Measurements from ENCODE around the gene OSBPL7. TPM values are rescaled to one million over a fixed set of nuclear protein-coding genes. Genes with fewer than 3 reads are reported as not detected.

Gene OSBPL7
- total and polyA plus RNA-seq, 2 of the 13 experiments (the other 11 are each of a cell fraction or from before 2014, with no cell fraction given) = 4.7 to 6.6 TPM

GRCh38 chr17:47850692-47851573, 29.3 kb upstream of the OSBPL7 start, which contains the start of gene SP6 (continued):
- TF ChIP-seq ZNF850 (CRISPR knock-in tag; conservative IDR thresholded peaks at IDR 0.05) (peak; percentile 79; the same call in 1 of the 2 replicates), ZNF136 (CRISPR knock-in tag; IDR thresholded peaks at IDR 0.05; ENCODE audit: low read depth) (no peak), GABPB1 (CRISPR knock-in tag; IDR thresholded peaks at IDR 0.05) (peak; percentile 83), HOXD1 (CRISPR knock-in tag; IDR thresholded peaks at IDR 0.05) (peak; percentile 18; the same call in 1 of the 2 replicates), DR1 (CRISPR knock-in tag; IDR thresholded peaks at IDR 0.05) (peak; percentile 74), ZNF777 (CRISPR knock-in tag; IDR thresholded peaks at IDR 0.05) (peak; percentile 60), ZNF142 (CRISPR knock-in tag; IDR thresholded peaks at IDR 0.05) (0 out of 2 replicates have a peak, but pooled peaks have one; percentile 45), ATF2 (CRISPR knock-in tag; IDR thresholded peaks at IDR 0.05) (peak; percentile 61; the same call in 1 of the 2 replicates), E2F5 (CRISPR knock-in tag; conservative IDR thresholded peaks at IDR 0.05) (no peak), ERF (CRISPR knock-in tag; IDR thresholded peaks at IDR 0.05) (peak; percentile 68; the same call in 1 of the 2 replicates), MEF2D (CRISPR knock-in tag; IDR thresholded peaks at IDR 0.05) (no peak), MIER2 (CRISPR knock-in tag; IDR thresholded peaks at IDR 0.05) (0 out of 2 replicates have a peak, but pooled peaks have one; percentile 43), ZNF660 (CRISPR knock-in tag; IDR thresholded peaks at IDR 0.05; ENCODE audit: borderline replicate concordance, low read depth) (no peak), ZNF768 (CRISPR knock-in tag; IDR thresholded peaks at IDR 0.05) (peak; percentile 49; the same call in 1 of the 2 replicates), ZSCAN9 (CRISPR knock-in tag; IDR thresholded peaks at IDR 0.05; ENCODE audit: borderline replicate concordance) (peak; percentile 44; the same call in 1 of the 2 replicates), ARNTL (CRISPR knock-in tag; IDR thresholded peaks at IDR 0.05) (peak; percentile 57; the same call in 1 of the 2 replicates), PATZ1 (CRISPR knock-in tag; IDR thresholded peaks at IDR 0.05) (peak; percentile 72), ZNF557 (CRISPR knock-in tag; IDR thresholded peaks at IDR 0.05) (0 out of 2 replicates have a peak, but pooled peaks have one; percentile 43), ZNF205 (CRISPR knock-in tag; IDR thresholded peaks at IDR 0.05) (0 out of 2 replicates have a peak, but pooled peaks have one; percentile 25)

Data from HepG2 (cell line).